AG04450 (cell line): ENCODE results near the gene TIGD3. TPM values are rescaled to one million over a fixed set of nuclear protein-coding genes. Genes with fewer than 3 reads are reported as not detected.

Experiments
- CTCF ChIA-PET: fragments of 300-600, 350-600 bp; formaldehyde crosslinking; extraction: SDS; loops from one replicate; lab custom pipeline; 2022; ENCODE audit warnings: antibody characterized with exemption, inconsistent platforms; lab: Charles Lee
- POLR2A ChIA-PET: fragments of 350-600 bp; formaldehyde crosslinking; extraction: SDS; loops from one replicate; lab custom pipeline; 2021; ENCODE audit warnings: antibody characterized with exemption, inconsistent platforms; lab: Yijun Ruan, JAX
- DNase-seq: peaks from one replicate; pipeline ENCODE4 v3.0.0-alpha.2; 2011; ENCODE audit warnings: low read depth, low spot score
- H3K27ac ChIP-seq: one replicate; pipeline ENCODE4 v1.5.1; 2012; ENCODE audit warnings: low read depth, low read length, control low read depth
- H3K27me3 ChIP-seq: one replicate; pipeline ENCODE4 v1.6.0; 2012; ENCODE audit warnings: low read length; ENCODE audit not compliant: control insufficient read depth, insufficient read depth
- H3K4me3 ChIP-seq: 2 replicates; pipeline ENCODE4 v1.5.1; 2011; ENCODE audit warnings: mild to moderate bottlenecking, low read depth, low read length, control low read depth
- H3K9me3 ChIP-seq: 2 replicates; pipeline ENCODE4 v1.5.1; 2012; ENCODE audit warnings: low read length; ENCODE audit not compliant: control insufficient read depth, insufficient read depth
- CTCF ChIP-seq: IDR thresholded peaks from 2 replicates; pipeline ENCODE4 v1.5.1; 2011; ENCODE audit warnings: low read depth, low read length, control low read depth, inconsistent platforms
- polyA plus RNA-seq: library from polyadenylated mRNA; depleted of rRNA; stranded (reverse); fragments of >200 nt; gene quantifications from 2 replicates; pipeline ENCODE4 v1.2.3, GENCODE V29; 2011

TIGD3 gene
- polyA plus RNA-seq, 1 experiment, result 0.07 TPM

DNA sequence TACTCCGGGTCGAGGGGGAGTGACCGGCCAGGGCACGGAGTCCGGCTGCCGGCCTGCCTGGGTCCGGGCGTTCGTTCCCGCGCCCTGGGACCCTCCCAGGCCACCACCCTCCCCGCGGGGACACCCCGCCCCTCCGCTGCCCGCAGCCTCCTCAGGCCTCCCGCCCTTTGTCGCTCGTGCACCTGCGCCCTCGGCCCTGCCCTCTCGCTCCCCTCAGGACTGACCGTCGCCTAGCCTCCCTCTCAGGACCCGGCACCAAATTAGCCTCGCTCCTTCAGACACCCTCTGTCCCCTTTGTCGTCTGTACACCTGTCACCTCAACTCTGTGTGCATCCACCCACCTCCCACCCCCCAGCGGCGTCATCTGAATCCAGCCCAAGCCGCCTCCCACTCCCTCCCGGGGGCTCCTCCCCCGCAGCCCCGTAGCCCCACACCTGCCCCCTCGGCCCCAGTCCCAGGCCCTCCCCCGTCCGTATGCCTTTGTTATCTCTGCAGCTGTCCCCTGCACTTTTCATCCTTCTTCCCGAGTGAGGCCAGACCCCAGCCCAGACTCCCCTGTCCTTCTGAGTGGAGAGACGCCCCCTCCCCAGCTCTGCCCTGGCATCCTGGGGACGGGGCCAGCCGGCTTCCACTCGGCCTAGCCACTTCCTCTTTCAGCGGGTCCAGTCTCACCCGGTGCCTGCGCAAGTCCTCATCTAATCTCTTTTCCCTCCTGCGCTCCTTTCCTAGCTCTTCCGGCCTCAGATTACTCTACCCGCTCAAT, 643 bp downstream of the TIGD3 start:
- H3K27ac ChIP-seq, result no peak overlapping the region

GRCh38 chr11:65355776-65356393, 1.3 kb downstream of the TIGD3 start:
- Histone ChIP-seq H3K27me3 (peaks cover 24% of the 10 kb centered on the region), H3K4me3 (peak overlapping the region; percentile 41), H3K27ac (no peak overlapping the region), H3K9me3 (no peaks in the 10 kb centered on the region; the same call in 1 of the 2 replicates)
- POLR2A ChIA-PET, result interaction anchor here (0.5 to 1.5 kb wide), 4 partner anchors 22 to 89 kb away, joined by 3 to 4 read pairs (median 3); partner anchors contain the start of genes DPF2 and NEAT1
- DNase-seq, result no peak
- CTCF ChIA-PET, result no interaction called here
- no peak for TF ChIP-seq CTCF

More for the DNA sequence above, 643 bp downstream of the TIGD3 start:
- TF ChIP-seq CTCF, result no peak
- DNase-seq, result no peak
- Histone ChIP-seq H3K9me3 (no peaks in the 10 kb centered on the region; the same call in 1 of the 2 replicates), H3K27me3 (peaks cover 24% of the 10 kb centered on the region), H3K4me3 (peak overlapping the region; percentile 58)
- ChIA-PET CTCF (no interaction called here), POLR2A (interaction anchor here (1.1 to 1.5 kb wide), 2 partner anchors 22 to 68 kb away, joined by 3 to 4 read pairs; partner anchors contain the start of genes DPF2 and NEAT1)

DNA sequence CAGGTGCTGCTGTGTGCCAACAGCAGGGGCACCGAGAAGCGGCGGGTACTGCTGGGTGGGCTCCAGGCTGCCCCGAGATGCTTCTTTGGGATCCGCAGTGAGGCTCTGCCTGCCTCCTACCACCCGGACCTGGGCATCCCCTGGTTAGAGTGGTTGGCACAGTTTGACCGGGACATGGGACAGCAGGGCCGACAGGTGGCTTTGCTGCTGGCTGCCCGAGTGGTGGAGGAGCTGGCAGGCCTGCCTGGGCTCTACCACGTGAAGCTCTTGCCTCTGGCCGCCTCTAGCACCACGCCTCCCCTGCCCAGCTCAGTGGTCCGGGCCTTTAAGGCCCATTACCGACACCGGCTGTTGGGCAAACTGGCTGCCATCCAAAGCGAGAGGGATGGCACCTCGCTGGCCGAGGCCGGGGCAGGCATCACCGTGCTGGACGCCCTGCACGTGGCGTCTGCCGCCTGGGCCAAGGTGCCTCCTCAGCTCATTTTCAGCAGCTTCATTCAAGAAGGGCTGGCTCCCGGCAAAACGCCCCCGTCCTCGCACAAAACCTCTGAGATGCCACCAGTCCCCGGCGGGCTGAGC, 1.9 kb downstream of the TIGD3 start:
- ChIA-PET CTCF (no interaction called here), POLR2A (interaction anchor here (0.5 to 1.5 kb wide), 4 partner anchors 23 to 152 kb away, joined by 3 to 4 read pairs (median 3); partner anchors contain the start of gene DPF2)
- Histone ChIP-seq H3K27ac (no peak overlapping the region), H3K27me3 (peaks cover 24% of the 10 kb centered on the region), H3K9me3 (no peaks in the 10 kb centered on the region; the same call in 1 of the 2 replicates), H3K4me3 (no peak overlapping the region)
- no peak for DNase-seq
- TF ChIP-seq CTCF, result no peak

DNA sequence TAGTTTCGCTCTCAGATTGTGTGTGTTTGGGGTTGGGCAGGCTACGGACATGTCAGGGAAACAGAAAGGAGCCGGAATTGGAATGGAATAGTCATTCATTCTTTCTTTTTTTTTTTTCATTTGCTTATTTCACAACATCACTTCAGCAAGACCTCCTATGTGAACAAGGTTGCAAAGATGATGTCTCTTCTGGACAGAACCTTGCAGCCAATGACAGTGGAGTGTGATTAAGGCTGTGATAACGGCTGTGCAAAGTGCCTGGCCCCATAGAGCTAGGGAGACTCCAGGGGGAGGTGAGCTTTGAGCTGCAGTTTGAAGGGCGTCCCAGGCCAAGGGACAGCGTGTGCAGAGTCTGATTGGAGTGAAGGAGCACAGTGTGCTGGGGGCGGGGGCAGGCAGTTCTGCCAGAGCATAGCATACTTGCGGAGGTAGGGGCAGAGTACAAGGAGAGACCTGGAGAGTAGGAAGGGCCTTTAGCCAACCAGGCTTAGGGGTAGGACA, 3.4 kb downstream of the TIGD3 start:
- H3K4me3 ChIP-seq, result no peak overlapping the region
- TF ChIP-seq CTCF, result no peak
- ChIA-PET POLR2A (interaction anchor here (0.6 kb wide), 1 partner anchor 65 kb away, joined by 7 read pairs; the partner anchor contains the start of gene NEAT1), CTCF (interaction anchor here (0.6 kb wide), 1 partner anchor 25 kb away, joined by 3 read pairs; no protein-coding TSS in a partner anchor)
- DNase-seq, result no peak
- H3K27ac ChIP-seq, result no peak overlapping the region
- H3K27me3 ChIP-seq, result peaks cover 24% of the 10 kb centered on the region
- no peaks in the 10 kb centered on the region; the same call in 1 of the 2 replicates for H3K9me3 ChIP-seq
